ENCODE measurements around the gene NF1. TPM values are rescaled to one million over a fixed set of nuclear protein-coding genes. Genes with fewer than 3 reads are reported as not detected.
A peak's percentile ranks its signal among the peaks of the same experiment; 100 is the strongest.

Gene NF1
- total RNA-seq, 1 donor, result 67.0 TPM

- no peak for DNase-seq (ENCODE audit: insufficient read length, low spot score, missing footprints)
- Histone ChIP-seq H3K27me3 (ENCODE audit: insufficient read depth, low read length) (no peaks in the 10 kb centered on the region), H3K27ac (ENCODE audit: low read depth, low read length) (peak overlapping the region; percentile 73), H3K4me3 (ENCODE audit: insufficient read depth, low read length) (peak overlapping the region; percentile 97), H3K79me2 (ENCODE audit: insufficient read depth, low read length) (peaks cover 57% of the 10 kb centered on the region), H3K4me2 (ENCODE audit: insufficient read depth, low read length) (peak overlapping the region; percentile 99), H3K36me3 (ENCODE audit: insufficient read depth, low read length) (no peaks in the 10 kb centered on the region), H3K9me3 (ENCODE audit: low read depth, low read length) (no peaks in the 10 kb centered on the region), H2AFZ (ENCODE audit: low read length) (peak overlapping the region; percentile 25), H4K20me1 (ENCODE audit: insufficient read depth, low read length) (peaks cover 27% of the 10 kb centered on the region), H3K4me1 (ENCODE audit: insufficient read depth, low read length) (peaks cover 23% of the 10 kb centered on the region)
- TF ChIP-seq CTCF (IDR thresholded peaks at IDR 0.05; ENCODE audit: extremely low read depth, low read depth, low read length), result no peak
These were observed 1.3 kb downstream of the NF1 start for GRCh38 chr17:31096106-31096436.

DNA sequence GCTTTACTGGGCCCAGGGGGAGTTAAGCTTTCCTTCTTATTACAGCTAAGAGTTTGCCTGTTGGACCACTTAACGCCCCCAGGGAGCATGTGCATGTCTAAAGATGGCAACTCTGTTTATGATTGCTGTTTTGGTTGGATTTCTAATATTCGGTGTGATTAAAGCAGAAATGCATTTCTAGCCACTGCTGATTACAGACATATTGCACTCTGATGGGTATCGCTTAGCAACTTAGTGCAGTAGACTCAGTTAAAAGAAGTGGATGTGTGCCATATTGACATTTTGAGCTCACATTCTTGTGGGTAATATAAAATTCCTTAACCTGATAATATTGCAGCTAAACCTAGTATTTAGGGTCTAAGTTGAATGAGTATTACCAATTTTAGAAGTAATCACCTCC, 4.2 kb downstream of the NF1 start:
- Histone ChIP-seq H3K4me1 (ENCODE audit: insufficient read depth, low read length) (peaks cover 15% of the 10 kb centered on the region), H3K4me2 (ENCODE audit: insufficient read depth, low read length) (no peak overlapping the region), H3K36me3 (ENCODE audit: insufficient read depth, low read length) (no peaks in the 10 kb centered on the region), H4K20me1 (ENCODE audit: insufficient read depth, low read length) (peaks cover 48% of the 10 kb centered on the region), H3K27ac (ENCODE audit: low read depth, low read length) (no peak overlapping the region), H3K4me3 (ENCODE audit: insufficient read depth, low read length) (no peak overlapping the region), H3K79me2 (ENCODE audit: insufficient read depth, low read length) (peaks cover 86% of the 10 kb centered on the region), H2AFZ (ENCODE audit: low read length) (no peak overlapping the region), H3K27me3 (ENCODE audit: insufficient read depth, low read length) (no peaks in the 10 kb centered on the region), H3K9me3 (ENCODE audit: low read depth, low read length) (no peaks in the 10 kb centered on the region)
- no peak for TF ChIP-seq CTCF (IDR thresholded peaks at IDR 0.05; ENCODE audit: extremely low read depth, low read depth, low read length)
- no peak for DNase-seq (ENCODE audit: insufficient read length, low spot score, missing footprints)

DNA sequence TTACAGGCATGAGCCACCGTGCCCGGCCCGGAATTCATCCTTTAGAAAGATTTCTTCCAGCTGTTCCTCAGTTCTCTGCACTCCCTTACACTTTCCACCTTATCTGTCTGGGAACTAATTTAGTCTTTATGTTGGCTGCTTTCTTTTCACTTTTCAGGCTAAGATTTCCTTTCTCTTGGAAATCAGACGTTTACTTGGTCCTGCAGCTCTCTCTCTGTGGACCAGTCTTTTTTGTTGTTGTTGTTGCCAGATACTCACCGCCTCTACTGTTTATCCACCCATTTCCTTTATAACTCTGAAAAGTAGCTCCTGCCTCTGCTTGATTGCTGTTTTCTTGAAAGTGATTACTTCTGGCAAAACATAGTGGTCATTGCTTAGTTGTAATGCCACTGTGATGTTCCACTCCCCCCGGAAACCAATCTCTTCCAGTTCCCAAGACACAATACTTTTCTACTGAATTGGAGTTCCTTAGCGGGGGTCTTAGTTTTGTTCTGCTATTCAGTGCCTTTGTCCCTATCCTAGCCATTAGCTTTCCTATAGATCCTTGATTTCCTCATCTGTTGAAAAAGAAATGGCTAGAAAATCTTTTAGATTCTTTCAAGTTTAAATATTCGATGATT, 6.2 kb downstream of the NF1 start:
- Histone ChIP-seq H2AFZ (ENCODE audit: low read length) (no peak overlapping the region), H3K4me3 (ENCODE audit: insufficient read depth, low read length) (no peak overlapping the region), H4K20me1 (ENCODE audit: insufficient read depth, low read length) (peaks cover 59% of the 10 kb centered on the region), H3K27ac (ENCODE audit: low read depth, low read length) (no peak overlapping the region), H3K9me3 (ENCODE audit: low read depth, low read length) (no peaks in the 10 kb centered on the region), H3K4me1 (ENCODE audit: insufficient read depth, low read length) (peaks cover 14% of the 10 kb centered on the region), H3K4me2 (ENCODE audit: insufficient read depth, low read length) (no peak overlapping the region), H3K79me2 (ENCODE audit: insufficient read depth, low read length) (peaks cover 93% of the 10 kb centered on the region), H3K27me3 (ENCODE audit: insufficient read depth, low read length) (no peaks in the 10 kb centered on the region), H3K36me3 (ENCODE audit: insufficient read depth, low read length) (no peaks in the 10 kb centered on the region)
- no peak for DNase-seq (ENCODE audit: insufficient read length, low spot score, missing footprints)
- no peak for TF ChIP-seq CTCF (IDR thresholded peaks at IDR 0.05; ENCODE audit: extremely low read depth, low read depth, low read length)

- H3K27ac ChIP-seq (ENCODE audit: low read depth, low read length), result no peak overlapping the region
- H3K79me2 ChIP-seq (ENCODE audit: insufficient read depth, low read length), result peaks cover 92% of the 10 kb centered on the region
- no peak overlapping the region for H3K4me2 ChIP-seq (ENCODE audit: insufficient read depth, low read length)
- H3K27me3 ChIP-seq (ENCODE audit: insufficient read depth, low read length), result no peaks in the 10 kb centered on the region
- H4K20me1 ChIP-seq (ENCODE audit: insufficient read depth, low read length), result peaks cover 57% of the 10 kb centered on the region
- DNase-seq (ENCODE audit: insufficient read length, low spot score, missing footprints), result no peak
- H3K4me1 ChIP-seq (ENCODE audit: insufficient read depth, low read length), result peaks cover 6% of the 10 kb centered on the region
- H3K36me3 ChIP-seq (ENCODE audit: insufficient read depth, low read length), result no peaks in the 10 kb centered on the region
- no peak for TF ChIP-seq CTCF (IDR thresholded peaks at IDR 0.05; ENCODE audit: extremely low read depth, low read depth, low read length)
- no peaks in the 10 kb centered on the region for H3K9me3 ChIP-seq (ENCODE audit: low read depth, low read length)
- no peak overlapping the region for H3K4me3 ChIP-seq (ENCODE audit: insufficient read depth, low read length)
- H2AFZ ChIP-seq (ENCODE audit: low read length), result no peak overlapping the region
These were observed 7.2 kb downstream of the NF1 start for GRCh38 chr17:31101943-31102342.
